HEK293T (cell line): ENCODE results near the gene UBR3.
"Not testable (repeated sequence)": the region's sequence is repeated elsewhere in the genome, so short reads cannot be mapped to it uniquely, and the experiment has no call there.

Experiments used
- CTCF ChIA-PET: fragments of 350-600 bp; formaldehyde crosslinking; extraction: SDS; loops from one replicate; lab custom pipeline; 2021; ENCODE audit warnings: antibody characterized with exemption, inconsistent platforms; lab: Yijun Ruan, JAX
- POLR2A ChIA-PET: fragments of 350-600 bp; formaldehyde crosslinking; extraction: SDS; loops from one replicate; lab custom pipeline; 2020; ENCODE audit warnings: antibody characterized with exemption, inconsistent platforms; lab: Yijun Ruan, JAX
- DNase-seq: peaks from one replicate; pipeline ENCODE4 v3.0.0; 2012; ENCODE audit warnings: mixed read lengths; ENCODE audit errors: extremely low spot score
- ARNT ChIP-seq: fragments of 450-650 bp; IDR thresholded peaks from 2 replicates; pipeline ENCODE4 v1.6.1; 2017; ENCODE audit warnings: mild to moderate bottlenecking
- BHLHE40 ChIP-seq: fragments of 450-650 bp; IDR thresholded peaks from 2 replicates; pipeline ENCODE4 v1.6.1; 2016; ENCODE audit warnings: mild to moderate bottlenecking, moderate library complexity, borderline replicate concordance
- CTBP1 ChIP-seq: fragments of 450-650 bp; IDR thresholded peaks from 2 replicates; pipeline ENCODE4 v1.6.1; 2016; ENCODE audit warnings: borderline replicate concordance
- ELF4 ChIP-seq: fragments of 450-650 bp; IDR thresholded peaks from 2 replicates; pipeline ENCODE4 v1.6.1; 2017; ENCODE audit warnings: antibody characterized with exemption
- FOXA1 ChIP-seq: fragments of 450-650 bp; IDR thresholded peaks from 2 replicates; pipeline ENCODE4 v1.6.1; 2016; ENCODE audit warnings: mild to moderate bottlenecking
- FOXK2 ChIP-seq: fragments of 450-650 bp; IDR thresholded peaks from 2 replicates; pipeline ENCODE4 v1.6.1; 2016; ENCODE audit warnings: mild to moderate bottlenecking
- FOXM1 ChIP-seq: fragments of 450-650 bp; IDR thresholded peaks from 2 replicates; pipeline ENCODE4 v1.6.1; 2017; ENCODE audit warnings: mild to moderate bottlenecking, borderline replicate concordance
- HDGF ChIP-seq: fragments of 450-650 bp; IDR thresholded peaks from 2 replicates; pipeline ENCODE4 v1.6.1; 2017; ENCODE audit warnings: antibody characterized with exemption, borderline replicate concordance
- L3MBTL2 ChIP-seq: fragments of 450-650 bp; conservative IDR thresholded peaks from 2 replicates; pipeline ENCODE4 v1.6.1; 2016; ENCODE audit warnings: mild to moderate bottlenecking
- LEF1 ChIP-seq: fragments of 450-650 bp; IDR thresholded peaks from 2 replicates; pipeline ENCODE4 v1.6.1; 2017; ENCODE audit warnings: mild to moderate bottlenecking, borderline replicate concordance
- NFRKB ChIP-seq: fragments of 450-650 bp; IDR thresholded peaks from 2 replicates; pipeline ENCODE4 v1.6.1; 2016; ENCODE audit warnings: mild to moderate bottlenecking, moderate library complexity
- PKNOX1 ChIP-seq: fragments of 450-650 bp; IDR thresholded peaks from 2 replicates; pipeline ENCODE4 v1.6.1; 2016
- SP1 ChIP-seq: fragments of 450-650 bp; IDR thresholded peaks from 2 replicates; pipeline ENCODE4 v1.6.1; 2017
- SUZ12 ChIP-seq: fragments of 450-650 bp; IDR thresholded peaks from 2 replicates; pipeline ENCODE4 v1.6.1; 2016; ENCODE audit warnings: mild to moderate bottlenecking
- TARDBP ChIP-seq: fragments of 450-650 bp; IDR thresholded peaks from 2 replicates; pipeline ENCODE4 v1.6.1; 2016
- ZNF384 ChIP-seq: fragments of 450-650 bp; IDR thresholded peaks from 2 replicates; pipeline ENCODE4 v1.6.1; 2016

The UBR3 gene

GRCh38 chr2:169946092-169946491 lies 118.8 kb downstream of the UBR3 start:
- ChIA-PET CTCF (no interaction called here), POLR2A (no interaction called here)
- TF ChIP-seq ELF4 (no peak), ZNF384 (no peak), FOXK2 (no peak), ARNT (no peak), BHLHE40 (no peak), LEF1 (no peak), SP1 (no peak), PKNOX1 (no peak), CTBP1 (no peak), SUZ12 (no peak), TARDBP (no peak), FOXM1 (no peak), FOXA1 (no peak), NFRKB (no peak), L3MBTL2 (no peak), HDGF (no peak)
- DNase-seq = no peak

- POLR2A ChIA-PET = no interaction called here
- no peak for DNase-seq
- TF ChIP-seq BHLHE40 (no peak), LEF1 (no peak)
- CTCF ChIA-PET = no interaction called here
Measured at GRCh38 chr2:169946546-169946945, 119.3 kb downstream of the UBR3 start.

- ChIA-PET CTCF (no interaction called here), POLR2A (no interaction called here)
- TF ChIP-seq LEF1 = no peak
- DNase-seq = no peak
Measured at GRCh38 chr2:169955940-169956339, 128.7 kb downstream of the UBR3 start.

- CTCF ChIA-PET, DNase-seq, POLR2A ChIA-PET: not testable (repeated sequence)
Measured at GRCh38 chr2:169957219-169957618, 130.0 kb downstream of the UBR3 start.

- no peak for DNase-seq
- CTCF ChIA-PET = no interaction called here
- TF ChIP-seq ELF4 = no peak
- no peak for TF ChIP-seq FOXA1
- no peak for TF ChIP-seq TARDBP
- no peak for TF ChIP-seq CTBP1
- TF ChIP-seq LEF1 = no peak
- TF ChIP-seq SUZ12 = no peak
- POLR2A ChIA-PET = no interaction called here
Measured at GRCh38 chr2:169961911-169962310, 134.7 kb downstream of the UBR3 start.

- no peak for TF ChIP-seq SP1
- TF ChIP-seq L3MBTL2 = no peak
- TF ChIP-seq FOXM1 = no peak
- no peak for TF ChIP-seq NFRKB
- TF ChIP-seq ARNT = no peak
- TF ChIP-seq CTBP1 = no peak
- no peak for TF ChIP-seq FOXA1
- no peak for TF ChIP-seq FOXK2
- no peak for TF ChIP-seq ELF4
- no peak for TF ChIP-seq PKNOX1
- no peak for TF ChIP-seq SUZ12
- TF ChIP-seq TARDBP = no peak
- TF ChIP-seq BHLHE40 = no peak
- no peak for TF ChIP-seq ZNF384
- no peak for TF ChIP-seq LEF1
- no peak for TF ChIP-seq HDGF
- ChIA-PET POLR2A (no interaction called here), CTCF (no interaction called here)
- DNase-seq = no peak
Measured at GRCh38 chr2:169963786-169964185, 136.5 kb downstream of the UBR3 start.

- DNase-seq = peak; percentile 20
- ChIA-PET CTCF (interaction anchor here (0.6 kb wide), 1 partner anchor 77 kb away, joined by 3 read pairs; no protein-coding TSS in a partner anchor), POLR2A (no interaction called here)
- TF ChIP-seq LEF1 (no peak), PKNOX1 (peak; percentile 92)
Measured at GRCh38 chr2:169964740-169965139, 137.5 kb downstream of the UBR3 start.

GRCh38 chr2:169965495-169965894 lies 138.2 kb downstream of the UBR3 start:
- no peak for DNase-seq
- CTCF ChIA-PET = no interaction called here
- POLR2A ChIA-PET = no interaction called here
- TF ChIP-seq ELF4 = no peak
- no peak for TF ChIP-seq LEF1
- no peak for TF ChIP-seq SUZ12
- no peak for TF ChIP-seq HDGF
- no peak for TF ChIP-seq NFRKB
- no peak for TF ChIP-seq PKNOX1
- TF ChIP-seq ARNT = no peak
- no peak for TF ChIP-seq BHLHE40
- TF ChIP-seq FOXA1 = no peak
- TF ChIP-seq FOXM1 = no peak
- no peak for TF ChIP-seq L3MBTL2
- TF ChIP-seq TARDBP = no peak
- no peak for TF ChIP-seq CTBP1
- no peak for TF ChIP-seq FOXK2
- TF ChIP-seq SP1 = no peak
- no peak for TF ChIP-seq ZNF384
